C4-2B (cell line): ENCODE data around the gene ADAMTS3.
"Not testable (repeated sequence)": the region's sequence is repeated elsewhere in the genome, so short reads cannot be mapped to it uniquely, and the experiment has no call there.

Experiments
- H3K27ac ChIP-seq: fragments of 450-650 bp; 2 replicates; pipeline ENCODE4 v1.5.1; 2017
- ZFX ChIP-seq: fragments of 450-650 bp; IDR thresholded peaks from 2 replicates; pipeline ENCODE4 v1.6.1; 2017
- TF ChIP-seq, protein P1 (sequence below): fragments of 450-650 bp; conservative IDR thresholded peaks from 2 replicates; pipeline ENCODE4 v1.5.1; 2017; ENCODE audit warnings: mild to moderate bottlenecking

Gene ADAMTS3

DNA sequence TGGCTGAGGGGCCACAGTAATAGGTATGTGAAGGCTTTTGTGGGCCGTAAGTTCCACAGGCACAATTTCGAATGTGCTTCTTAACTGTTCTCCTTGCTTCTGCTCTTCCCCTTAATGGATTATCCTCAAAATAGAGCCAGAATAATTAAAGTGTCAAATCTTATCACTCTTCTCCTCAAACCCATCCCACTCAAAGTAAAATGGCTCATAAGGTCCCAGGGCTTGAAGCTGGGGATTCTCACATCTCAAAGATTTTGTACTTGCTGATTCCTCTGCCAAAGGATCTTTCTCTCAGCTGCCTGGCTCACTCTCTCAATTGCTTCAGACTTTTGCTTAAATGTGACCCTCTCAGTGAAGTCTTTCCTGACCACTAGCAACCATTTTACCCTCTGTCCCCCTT is 16.6 kb downstream of the ADAMTS3 start:
- no peak overlapping the region for H3K27ac ChIP-seq
- TF ChIP-seq ZFX: no peak
- TF ChIP-seq, protein P1, sequence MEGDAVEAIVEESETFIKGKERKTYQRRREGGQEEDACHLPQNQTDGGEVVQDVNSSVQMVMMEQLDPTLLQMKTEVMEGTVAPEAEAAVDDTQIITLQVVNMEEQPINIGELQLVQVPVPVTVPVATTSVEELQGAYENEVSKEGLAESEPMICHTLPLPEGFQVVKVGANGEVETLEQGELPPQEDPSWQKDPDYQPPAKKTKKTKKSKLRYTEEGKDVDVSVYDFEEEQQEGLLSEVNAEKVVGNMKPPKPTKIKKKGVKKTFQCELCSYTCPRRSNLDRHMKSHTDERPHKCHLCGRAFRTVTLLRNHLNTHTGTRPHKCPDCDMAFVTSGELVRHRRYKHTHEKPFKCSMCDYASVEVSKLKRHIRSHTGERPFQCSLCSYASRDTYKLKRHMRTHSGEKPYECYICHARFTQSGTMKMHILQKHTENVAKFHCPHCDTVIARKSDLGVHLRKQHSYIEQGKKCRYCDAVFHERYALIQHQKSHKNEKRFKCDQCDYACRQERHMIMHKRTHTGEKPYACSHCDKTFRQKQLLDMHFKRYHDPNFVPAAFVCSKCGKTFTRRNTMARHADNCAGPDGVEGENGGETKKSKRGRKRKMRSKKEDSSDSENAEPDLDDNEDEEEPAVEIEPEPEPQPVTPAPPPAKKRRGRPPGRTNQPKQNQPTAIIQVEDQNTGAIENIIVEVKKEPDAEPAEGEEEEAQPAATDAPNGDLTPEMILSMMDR: no peak

DNA sequence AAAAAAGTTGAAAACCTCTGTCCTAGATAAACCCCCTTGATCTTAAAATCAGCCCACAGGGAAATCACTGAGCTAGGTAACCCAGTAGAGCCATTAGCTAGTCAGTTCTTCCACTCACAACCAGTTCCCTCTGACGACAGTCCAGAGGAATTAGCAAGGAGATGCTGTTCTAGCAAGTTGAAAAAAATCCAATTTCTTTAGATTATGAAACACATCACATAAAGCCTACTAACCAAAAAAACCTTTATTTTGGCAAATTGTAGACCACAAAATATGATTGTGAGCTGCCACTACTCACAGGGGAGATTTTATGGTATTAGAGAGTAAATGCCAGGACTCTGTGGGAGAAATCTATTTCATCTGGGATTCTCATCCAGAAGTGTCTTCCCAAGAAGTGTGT is 22.6 kb downstream of the ADAMTS3 start:
- no peak for TF ChIP-seq ZFX
- TF ChIP-seq, protein P1: no peak
- no peak overlapping the region for H3K27ac ChIP-seq

GRCh38 chr4:72540694-72541093 is 28.3 kb downstream of the ADAMTS3 start:
- not testable (repeated sequence) for H3K27ac ChIP-seq

DNA sequence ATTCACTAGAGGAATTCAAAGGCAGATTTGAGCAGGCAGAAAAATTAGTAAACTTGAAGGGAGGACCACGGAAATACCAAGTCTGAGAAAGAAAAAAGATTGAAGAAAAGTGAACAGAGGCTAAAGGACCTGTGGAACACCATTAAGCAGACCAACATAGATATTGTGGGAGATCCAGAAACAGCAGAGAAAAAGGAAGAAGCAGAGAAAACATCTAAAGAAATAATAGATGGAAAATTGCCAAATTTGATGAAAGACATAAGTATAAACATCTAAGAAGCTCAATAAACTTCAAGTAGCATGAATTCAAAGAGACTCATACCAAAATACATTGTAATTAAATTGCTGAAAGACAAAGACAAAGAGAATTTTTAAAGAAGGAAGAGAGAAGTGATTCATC is 31.0 kb downstream of the ADAMTS3 start:
- no peak overlapping the region for H3K27ac ChIP-seq
- TF ChIP-seq, protein P1: no peak
- TF ChIP-seq ZFX: no peak

DNA sequence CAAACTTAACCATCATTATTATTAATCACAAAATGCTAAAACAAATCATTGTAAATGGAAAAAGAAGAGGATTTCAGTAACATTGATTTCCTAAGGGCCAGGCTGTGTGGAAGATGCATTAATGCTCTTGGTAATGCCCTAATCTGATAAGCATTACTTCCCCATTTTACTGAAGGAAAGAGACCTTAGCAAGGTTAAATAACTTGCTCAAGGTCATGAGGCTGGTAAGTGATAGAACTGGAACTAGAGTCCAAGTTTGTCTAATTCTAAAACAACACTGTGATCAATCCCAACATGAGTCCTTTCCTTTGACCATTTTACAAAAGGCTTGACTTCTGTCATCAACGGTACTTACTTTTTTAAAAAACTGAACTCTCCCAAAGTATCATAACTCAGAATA is 32.6 kb downstream of the ADAMTS3 start:
- no peak overlapping the region for H3K27ac ChIP-seq
- TF ChIP-seq ZFX: no peak
- TF ChIP-seq, protein P1: no peak

- TF ChIP-seq, protein P1: no peak
- no peak for TF ChIP-seq ZFX
These were observed 37.2 kb downstream of the ADAMTS3 start for GRCh38 chr4:72531768-72532290.

DNA sequence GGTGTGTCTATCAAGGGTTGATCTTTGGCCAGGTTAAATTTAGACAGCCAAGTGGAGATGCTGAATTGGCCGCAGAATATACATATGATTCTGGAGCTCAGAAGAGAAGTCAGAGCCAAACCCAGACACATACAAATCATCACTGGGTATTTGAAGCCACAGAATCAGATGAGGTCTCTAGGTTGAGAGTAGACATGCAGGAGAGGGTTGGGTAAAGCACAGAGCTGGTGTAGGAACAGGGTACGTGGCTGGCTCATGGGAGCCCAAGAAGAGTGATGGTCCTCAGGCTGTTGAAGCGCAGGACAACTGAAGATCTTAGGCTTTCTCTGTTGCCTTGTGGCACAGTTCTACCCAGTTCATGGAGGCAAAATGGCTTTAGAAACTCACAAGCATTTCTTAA is 37.7 kb downstream of the ADAMTS3 start:
- H3K27ac ChIP-seq: no peak overlapping the region
- no peak for TF ChIP-seq ZFX
- TF ChIP-seq, protein P1: no peak

More at GRCh38 chr4:72531768-72532290, 37.2 kb downstream of the ADAMTS3 start:
- H3K27ac ChIP-seq: no peak overlapping the region

GRCh38 chr4:72529148-72529822 is 39.7 kb downstream of the ADAMTS3 start:
- no peak overlapping the region for H3K27ac ChIP-seq
- no peak for TF ChIP-seq ZFX
- TF ChIP-seq, protein P1: no peak
